Stimulated activated CD8-positive, alpha-beta memory T cell treated with anti-CD3 and anti-CD28 coated beads, Interleukin-15, amount 100 ng/mL, for 24 hours (primary cell): ENCODE measurements around the gene HCRTR1.

Source experiments
- DNase-seq: peaks from one replicate; pipeline ENCODE4 v3.0.0-alpha.2; 2020; ENCODE audit warnings: low read depth

Gene HCRTR1

GRCh38 chr1:31626223-31627207 lies 9.0 kb downstream of the HCRTR1 start:
- no peak for DNase-seq

DNA sequence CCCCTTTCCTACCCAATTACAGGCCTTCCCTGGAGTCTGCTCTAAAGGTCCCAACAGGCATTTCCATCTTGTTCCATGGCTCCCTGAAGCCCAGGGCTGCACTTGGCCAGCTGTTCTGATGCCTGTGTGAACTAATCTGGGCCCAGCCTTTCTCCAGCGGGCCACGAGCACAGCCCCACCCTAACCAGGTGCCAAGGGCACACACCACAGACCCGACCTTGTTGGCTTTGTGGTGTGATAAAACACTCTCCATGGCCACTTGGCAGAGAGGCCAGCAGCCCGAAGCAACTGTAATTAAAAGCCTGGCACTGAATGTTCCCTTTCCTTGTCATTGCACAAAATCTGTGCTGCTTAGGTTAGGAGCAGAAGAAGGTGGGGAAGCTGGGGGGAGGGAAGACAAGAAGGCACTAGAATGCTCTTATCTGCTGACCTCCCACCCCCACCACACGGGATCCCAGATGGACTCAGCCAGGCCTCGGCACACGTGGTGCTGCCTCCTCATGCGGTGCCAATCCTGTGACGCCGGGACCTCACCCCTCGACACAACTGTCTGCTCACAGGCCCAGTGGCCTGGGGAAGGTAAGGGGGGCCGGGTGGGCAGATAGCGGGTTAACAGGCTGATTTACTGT lies 9.9 kb downstream of the HCRTR1 start:
- DNase-seq = no peak

GRCh38 chr1:31627930-31628559 lies 10.6 kb downstream of the HCRTR1 start:
- no peak for DNase-seq

GRCh38 chr1:31628931-31629556 lies 11.6 kb downstream of the HCRTR1 start:
- no peak for DNase-seq

DNA sequence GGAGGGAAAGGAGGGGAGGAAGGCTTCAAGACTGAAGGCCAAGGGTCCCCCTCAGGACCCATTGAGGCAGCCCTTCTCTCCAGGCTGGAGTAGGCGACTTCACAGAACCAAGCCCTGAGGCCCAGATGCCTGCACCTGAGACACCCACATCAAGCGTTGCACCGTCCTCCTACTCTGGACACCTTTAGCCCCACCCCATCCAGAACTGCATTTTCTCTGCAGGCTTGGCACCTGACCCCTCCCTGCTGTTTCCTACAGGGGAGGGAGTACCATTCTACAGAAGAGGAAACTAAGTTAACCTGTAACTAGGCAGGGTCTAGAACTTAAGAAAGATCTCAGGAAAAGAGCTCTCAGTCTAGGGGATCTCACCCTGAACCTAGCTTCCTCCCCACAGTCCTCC lies 15.2 kb downstream of the HCRTR1 start:
- no peak for DNase-seq

- no peak for DNase-seq
These were observed 15.6 kb downstream of the HCRTR1 start for GRCh38 chr1:31633117-31633516.

- no peak for DNase-seq
These were observed 20.6 kb downstream of the HCRTR1 start for GRCh38 chr1:31637915-31638673.

GRCh38 chr1:31639543-31639942 lies 22.1 kb downstream of the HCRTR1 start:
- no peak for DNase-seq

- DNase-seq = no peak
These were observed 22.7 kb downstream of the HCRTR1 start for GRCh38 chr1:31640179-31640578.

DNA sequence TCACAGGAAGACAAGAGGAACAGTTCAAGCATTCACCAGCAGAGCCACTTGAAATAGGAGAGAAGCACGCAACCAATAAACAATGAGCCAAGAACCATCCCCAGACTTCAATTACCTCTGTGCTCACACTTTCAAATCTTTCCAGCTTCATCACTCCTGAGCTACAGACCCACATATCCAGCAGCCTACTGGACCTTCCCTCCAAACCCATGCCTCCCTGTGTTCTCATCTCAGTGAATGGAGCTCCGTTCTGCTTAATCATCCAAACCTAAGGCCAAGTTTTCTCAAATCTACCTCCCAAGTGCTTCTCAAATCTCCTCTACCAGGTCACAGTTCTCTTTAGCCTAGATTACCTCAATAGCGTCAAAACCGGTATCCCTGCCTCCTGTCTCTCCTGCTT lies 23.5 kb downstream of the HCRTR1 start:
- DNase-seq = no peak

GRCh38 chr1:31642366-31642765 lies 24.9 kb downstream of the HCRTR1 start:
- no peak for DNase-seq

- no peak for DNase-seq
These were observed 25.4 kb downstream of the HCRTR1 start for GRCh38 chr1:31642897-31643296.

DNA sequence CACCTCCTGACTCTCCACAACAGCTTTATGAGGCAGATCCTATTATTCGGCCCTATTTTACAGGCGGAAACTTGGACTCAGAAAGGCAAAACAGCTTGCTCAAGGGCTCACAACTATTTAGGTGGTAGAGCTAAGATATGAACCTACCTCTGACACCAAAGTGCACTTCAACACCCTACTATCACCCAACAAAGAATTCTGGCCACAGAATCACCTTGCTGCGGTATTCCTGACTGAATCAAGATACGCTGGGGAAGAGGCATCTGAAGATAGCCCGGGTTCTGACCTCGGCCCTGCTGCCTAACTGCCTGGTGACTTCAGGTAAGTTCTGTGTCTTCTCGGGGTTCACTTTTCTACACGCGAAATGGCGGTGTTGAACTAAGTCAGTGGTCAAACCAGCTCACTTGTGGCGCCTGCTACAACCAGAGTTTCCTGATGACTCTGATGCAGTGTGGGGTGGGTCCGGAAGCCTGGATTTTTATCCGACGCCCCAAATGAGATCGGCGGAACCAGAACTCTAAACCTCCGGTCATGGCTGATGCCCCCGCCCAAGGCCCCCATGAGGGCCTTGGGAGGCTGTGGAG lies 26.6 kb downstream of the HCRTR1 start:
- DNase-seq = no peak

GRCh38 chr1:31644560-31645273 lies 27.2 kb downstream of the HCRTR1 start, which contains the start of gene PEF1:
TSS of gene PEF1 (minus strand) at chr1:31644876. CDS start at chr1:31644864, 12 bp downstream.
- peak; percentile 98 for DNase-seq

DNA sequence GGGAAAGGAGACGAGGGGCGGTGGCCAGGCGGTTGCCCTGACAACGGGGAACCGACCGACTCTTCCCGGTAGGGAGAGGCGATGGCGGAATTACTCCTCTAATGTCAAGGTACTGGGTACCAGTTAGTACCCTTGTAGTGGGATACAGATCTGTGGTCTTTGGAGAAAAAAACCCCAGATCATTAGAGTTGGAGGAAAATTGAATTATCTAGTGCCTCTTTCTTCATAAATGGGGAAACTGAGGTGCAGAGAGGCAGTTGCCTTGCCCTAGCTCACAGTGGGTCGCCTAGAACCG lies 27.7 kb downstream of the HCRTR1 start:
- no peak for DNase-seq

DNA sequence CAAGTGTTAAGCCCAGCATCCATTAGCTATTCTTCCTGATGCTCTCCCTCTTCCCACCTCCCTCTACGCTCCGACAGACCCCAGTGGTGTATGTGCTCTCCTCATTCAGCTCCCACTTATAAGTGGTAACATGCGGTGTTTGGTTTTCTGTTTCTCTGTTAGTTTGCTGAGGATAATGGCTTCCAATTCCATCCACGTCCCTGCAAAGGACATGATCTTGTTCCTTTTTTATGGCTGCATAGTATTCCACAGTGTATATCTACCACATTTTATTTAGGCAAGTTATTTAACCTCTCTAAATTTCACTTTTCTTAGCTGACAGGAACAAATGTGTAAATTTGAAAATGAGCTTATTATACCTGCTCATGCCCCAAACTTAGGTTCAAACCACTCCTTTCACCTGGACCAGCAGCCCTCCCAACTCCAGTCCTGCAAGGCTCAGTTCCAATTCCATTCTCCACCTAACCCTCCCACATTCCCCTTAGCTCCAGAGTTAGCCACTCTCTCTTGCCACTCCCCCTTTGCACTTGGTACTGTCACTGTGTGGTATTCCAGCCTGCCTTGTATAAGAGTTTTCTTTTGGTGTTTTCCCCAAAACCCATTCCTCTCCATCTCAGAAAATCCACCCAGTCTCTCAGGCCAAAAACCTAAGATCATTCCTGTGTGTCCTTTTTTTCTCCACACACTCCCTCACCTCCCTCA lies 28.9 kb downstream of the HCRTR1 start:
- DNase-seq = no peak

DNA sequence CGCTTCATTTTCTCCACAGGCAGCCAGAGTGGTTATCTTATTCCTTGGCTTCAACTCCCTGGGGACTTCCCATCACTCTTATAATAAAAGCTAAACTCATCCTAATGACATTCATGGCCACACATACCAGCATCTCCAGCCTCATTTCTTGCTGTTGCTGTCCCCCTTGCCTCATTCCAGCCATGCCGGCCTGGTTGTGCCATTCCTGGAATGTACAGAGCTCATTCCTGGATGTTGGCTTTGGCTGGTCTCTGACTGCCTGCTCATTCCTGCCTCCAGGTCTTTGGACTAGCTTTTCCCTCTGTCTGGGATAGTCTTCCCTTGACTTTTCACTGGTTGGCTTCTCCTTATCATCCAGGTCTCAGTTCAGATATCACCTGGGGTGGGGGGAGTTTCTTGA lies 29.6 kb downstream of the HCRTR1 start:
- no peak for DNase-seq

DNA sequence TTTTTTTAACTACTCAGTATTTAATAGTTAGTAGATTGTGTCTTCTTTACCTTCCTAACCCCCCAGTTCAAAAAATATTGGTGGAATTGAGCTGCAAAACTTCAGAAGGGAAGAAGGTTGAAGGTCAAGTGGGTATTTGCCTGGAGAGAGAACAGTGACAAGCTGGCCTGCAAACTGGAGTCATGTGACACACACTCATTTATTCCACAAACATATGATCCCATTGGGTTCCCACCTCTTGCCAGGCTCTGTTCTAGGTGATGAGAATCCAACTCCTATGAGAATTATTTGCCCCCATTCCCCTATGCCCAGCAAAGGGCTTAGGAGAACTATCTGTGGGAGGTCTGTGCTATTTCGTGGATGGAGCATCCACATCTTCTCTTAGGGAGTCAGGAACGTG lies 30.7 kb downstream of the HCRTR1 start:
- no peak for DNase-seq

GRCh38 chr1:31648641-31649357 lies 31.3 kb downstream of the HCRTR1 start:
- DNase-seq = no peak
